Liver (tissue), 9 donors: Measurements from ENCODE around the gene SHH. TPM values are rescaled to one million over a fixed set of nuclear protein-coding genes. Genes with fewer than 3 reads are reported as not detected.

ENCODE experiments used
- DNase-seq: peaks from one replicate; pipeline ENCODE4 v3.0.0-alpha.2; 2017; ENCODE audit warnings: low spot score
- H3K27ac ChIP-seq, 2 donors: one replicate each; pipeline ENCODE4 v1.7.0; 2013; ENCODE audit warnings: inconsistent platforms in 2 of 2, low read length in 2 of 2, control low read depth in 1 of 2, low read depth in 1 of 2, mild to moderate bottlenecking in 1 of 2
- H3K27me3 ChIP-seq, 4 donors: one replicate each; pipeline versions ENCODE4 v1.6.1 to v1.7.0; 2013; ENCODE audit warnings: low read length in 3 of 4, inconsistent platforms in 1 of 4, mild to moderate bottlenecking in 1 of 4, moderate library complexity in 1 of 4; ENCODE audit not compliant: control insufficient read depth in 4 of 4, insufficient read depth in 4 of 4
- H3K36me3 ChIP-seq, 4 donors: one replicate each; pipeline versions ENCODE4 v1.6.1 to v1.7.0; 2013; ENCODE audit warnings: low read length in 3 of 4, mild to moderate bottlenecking in 3 of 4, low read depth in 1 of 4, moderate library complexity in 1 of 4; ENCODE audit not compliant: control insufficient read depth in 4 of 4, insufficient read depth in 3 of 4
- H3K4me1 ChIP-seq, 4 donors: one replicate each; pipeline versions ENCODE4 v1.6.1 to v1.7.0; 2013; ENCODE audit warnings: low read length in 3 of 4, mild to moderate bottlenecking in 3 of 4, moderate library complexity in 1 of 4; ENCODE audit not compliant: control insufficient read depth in 4 of 4, insufficient read depth in 4 of 4
- H3K4me3 ChIP-seq, 3 donors: one replicate each; pipeline versions ENCODE4 v1.6.1 to v1.7.0; 2013; ENCODE audit warnings: low read length in 3 of 3, control low read depth in 1 of 3, low read depth in 1 of 3, mild to moderate bottlenecking in 1 of 3
- H3K9ac ChIP-seq, 2 donors: one replicate each; pipeline ENCODE4 v1.7.0; 2013; ENCODE audit warnings: low read length in 2 of 2, mild to moderate bottlenecking in 2 of 2, moderate library complexity in 2 of 2, control low read depth in 1 of 2, low read depth in 1 of 2
- H3K9me3 ChIP-seq, 4 donors: one replicate each; pipeline versions ENCODE4 v1.6.1 to v1.7.0; 2013; ENCODE audit warnings: low read length in 3 of 4; ENCODE audit not compliant: control insufficient read depth in 4 of 4
- FOXA1 ChIP-seq: IDR thresholded peaks from 2 replicates; pipeline ENCODE4 v1.6.1; 2016; ENCODE audit warnings: antibody characterized with exemption
- FOXA2 ChIP-seq: IDR thresholded peaks from 2 replicates; pipeline ENCODE4 v1.6.1; 2016; ENCODE audit warnings: antibody characterized with exemption
- GABPA ChIP-seq, 2 donors: IDR thresholded peaks in 1 of 2; conservative IDR thresholded peaks in 1 of 2; 2 replicates each; pipeline ENCODE4 v1.6.1; 2016; ENCODE audit warnings: antibody characterized with exemption in 2 of 2, mild to moderate bottlenecking in 1 of 2, moderate library complexity in 1 of 2
- HNF4A ChIP-seq, 2 donors: conservative IDR thresholded peaks; 2 replicates each; pipeline ENCODE4 v1.6.1; 2016; ENCODE audit warnings: antibody characterized with exemption in 2 of 2, mild to moderate bottlenecking in 2 of 2
- JUND ChIP-seq, 2 donors: IDR thresholded peaks; 2 replicates each; pipeline ENCODE4 v1.6.1; 2016; ENCODE audit warnings: antibody characterized with exemption in 2 of 2
- NR2F2 ChIP-seq: IDR thresholded peaks from 2 replicates; pipeline ENCODE4 v1.6.1; 2016; ENCODE audit warnings: antibody characterized with exemption
- RAD21 ChIP-seq, 2 donors: IDR thresholded peaks; 2 replicates each; pipeline ENCODE4 v1.6.1; 2016; ENCODE audit warnings: antibody characterized with exemption in 2 of 2, mild to moderate bottlenecking in 2 of 2
- REST ChIP-seq: IDR thresholded peaks from 2 replicates; pipeline ENCODE4 v1.6.1; 2016; ENCODE audit warnings: antibody characterized with exemption, mild to moderate bottlenecking
- RXRA ChIP-seq, 2 donors: IDR thresholded peaks; 2 replicates each; pipeline ENCODE4 v1.6.1; 2017 to 2018; ENCODE audit warnings: antibody characterized with exemption in 2 of 2, mild to moderate bottlenecking in 1 of 2
- SP1 ChIP-seq: IDR thresholded peaks from 2 replicates; pipeline ENCODE4 v1.6.1; 2018; ENCODE audit warnings: antibody characterized with exemption, mild to moderate bottlenecking
- TAF1 ChIP-seq: conservative IDR thresholded peaks from 2 replicates; pipeline ENCODE4 v1.6.1; 2016; ENCODE audit warnings: antibody characterized with exemption, mild to moderate bottlenecking
- YY1 ChIP-seq: IDR thresholded peaks from 2 replicates; pipeline ENCODE4 v1.6.1; 2016; ENCODE audit warnings: antibody characterized with exemption, mild to moderate bottlenecking
- ZBTB33 ChIP-seq: IDR thresholded peaks from 2 replicates; pipeline ENCODE4 v1.6.1; 2016; ENCODE audit warnings: antibody characterized with exemption
- WGBS: extraction: QIAGEN DNeasy Blood & Tissue Kit; methylation state at CpG from one replicate; pipeline ENCODE4 v1.1.7; 2013; 5-methylcytosine and 5-hydroxymethylcytosine counted together
- polyA plus RNA-seq, 2 donors: library from polyadenylated mRNA; stranded (reverse) in 1 of 2; unstranded in 1 of 2; fragments of 200-250 nt in 1 of 2; fragments of >200 nt in 1 of 2; fragmentation: Nextera tagmentation in 1 of 2; extraction: Ambion mirVana in 1 of 2; gene quantifications; one replicate each; pipeline versions ENCODE4 v1.2.1 to v1.2.3, GENCODE V29; 2013 to 2015
- total RNA-seq, 2 donors: library from RNA; depleted of rRNA; stranded (reverse); fragments of >200 nt; gene quantifications; one replicate each; pipeline ENCODE4 v1.2.3, GENCODE V29; 2014
- TF ChIP-seq, protein P1 (sequence below): fragments of 150-350 bp; IDR thresholded peaks from 2 replicates; pipeline ENCODE4 v1.5.1; 2017; ENCODE audit warnings: improper control_type of control experiment, low read depth, low read length; ENCODE audit not compliant: missing input control
- TF ChIP-seq, protein P2 (sequence below): IDR thresholded peaks from 2 replicates; pipeline ENCODE4 v1.6.1; 2016; ENCODE audit warnings: antibody characterized with exemption
- donor health status: healthy.
- donor health status: healthy.
- donor health status: healthy.
- donor health status: healthy.
- donor health status: healthy.

Gene SHH
- total and polyA plus RNA-seq, 4 donors = 3.9 to 10.0 (median 5.2) TPM

DNA sequence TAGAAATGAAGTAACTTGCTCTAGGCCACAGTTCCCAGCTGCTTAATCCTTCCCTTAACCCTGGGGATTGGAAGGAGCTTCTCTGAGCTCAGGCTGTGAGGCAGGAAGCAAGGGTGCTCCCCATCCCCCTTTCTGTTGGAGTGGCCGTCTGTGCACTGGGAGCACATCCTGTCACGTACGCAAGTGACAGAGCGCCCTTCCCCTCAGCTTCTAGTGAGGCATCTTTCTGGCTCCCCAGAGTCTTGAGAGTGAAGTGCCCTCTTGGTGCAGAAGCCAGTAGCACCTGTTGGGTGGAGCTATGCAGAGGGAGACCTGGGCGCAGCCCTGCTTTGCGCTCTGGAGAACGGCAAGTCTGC lies 47.8 kb downstream of the SHH start:
- peaks cover 0 to 4% (median 2%) of the 10 kb centered on the region in 4 donors for H3K4me1 ChIP-seq
- no peak overlapping the region for H3K9ac ChIP-seq

DNA sequence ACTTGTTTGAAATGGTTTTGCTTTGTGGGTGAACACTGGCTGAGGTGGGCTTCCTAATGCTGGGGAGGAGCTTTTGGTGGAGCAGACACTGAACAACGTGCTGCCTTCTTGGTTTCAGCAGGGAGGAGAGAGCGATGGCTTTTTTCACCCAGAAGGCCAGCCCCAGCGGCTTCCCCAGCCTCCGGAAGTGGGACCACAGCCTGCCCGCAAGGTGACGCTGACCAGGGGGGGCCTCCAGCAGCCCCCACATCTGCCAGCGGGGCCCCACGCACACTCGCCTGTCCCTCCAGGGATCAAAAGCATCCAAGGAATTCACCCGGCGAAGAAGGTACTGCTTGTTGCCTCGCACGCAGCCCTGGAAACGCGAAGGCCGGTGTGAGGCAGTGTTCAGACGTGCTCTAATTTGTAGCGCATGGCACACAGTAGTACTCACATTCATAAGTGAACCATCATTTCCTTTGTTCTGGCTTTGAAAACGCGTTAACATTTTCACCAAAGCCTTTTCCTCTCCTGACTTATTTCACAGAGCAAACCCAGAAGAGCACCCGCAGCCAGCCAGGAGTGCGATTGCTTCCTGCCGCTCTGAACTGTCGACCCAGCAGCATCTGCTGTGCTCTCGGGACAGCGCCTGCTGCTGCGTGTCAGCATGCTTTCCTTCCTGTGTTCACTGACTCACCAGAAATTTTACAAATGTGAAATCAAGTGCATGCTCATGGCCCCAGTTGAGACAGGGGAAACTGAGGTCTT lies 48.4 kb downstream of the SHH start:
- H3K36me3 ChIP-seq = peaks cover 16 to 39% (median 32%) of the 10 kb centered on the region in 4 donors
- H3K4me1 ChIP-seq = peaks cover 0 to 4% (median 2%) of the 10 kb centered on the region in 4 donors
- H3K27me3 ChIP-seq = no peaks in the 10 kb centered on the region
- WGBS = 72% methylated on average over 27 of the region's 27 CpGs
- no peak overlapping the region for H3K9ac ChIP-seq
- peak overlapping the region; percentile 25 to 49 for H3K27ac ChIP-seq
- no peaks in the 10 kb centered on the region for H3K9me3 ChIP-seq
- H3K4me3 ChIP-seq = no peak overlapping the region
- DNase-seq = no peak
- TF ChIP-seq RXRA (IDR thresholded peaks at IDR 0.05) (peak in 1 of 2 donors; percentile 38), YY1 (no peak), RAD21 (IDR thresholded peaks at IDR 0.05) (no peak), NR2F2 (peak; percentile 52), ZBTB33 (no peak), FOXA2 (no peak)
- TF ChIP-seq, protein P1, sequence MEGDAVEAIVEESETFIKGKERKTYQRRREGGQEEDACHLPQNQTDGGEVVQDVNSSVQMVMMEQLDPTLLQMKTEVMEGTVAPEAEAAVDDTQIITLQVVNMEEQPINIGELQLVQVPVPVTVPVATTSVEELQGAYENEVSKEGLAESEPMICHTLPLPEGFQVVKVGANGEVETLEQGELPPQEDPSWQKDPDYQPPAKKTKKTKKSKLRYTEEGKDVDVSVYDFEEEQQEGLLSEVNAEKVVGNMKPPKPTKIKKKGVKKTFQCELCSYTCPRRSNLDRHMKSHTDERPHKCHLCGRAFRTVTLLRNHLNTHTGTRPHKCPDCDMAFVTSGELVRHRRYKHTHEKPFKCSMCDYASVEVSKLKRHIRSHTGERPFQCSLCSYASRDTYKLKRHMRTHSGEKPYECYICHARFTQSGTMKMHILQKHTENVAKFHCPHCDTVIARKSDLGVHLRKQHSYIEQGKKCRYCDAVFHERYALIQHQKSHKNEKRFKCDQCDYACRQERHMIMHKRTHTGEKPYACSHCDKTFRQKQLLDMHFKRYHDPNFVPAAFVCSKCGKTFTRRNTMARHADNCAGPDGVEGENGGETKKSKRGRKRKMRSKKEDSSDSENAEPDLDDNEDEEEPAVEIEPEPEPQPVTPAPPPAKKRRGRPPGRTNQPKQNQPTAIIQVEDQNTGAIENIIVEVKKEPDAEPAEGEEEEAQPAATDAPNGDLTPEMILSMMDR = no peak

More for the DNA sequence above, 47.8 kb downstream of the SHH start:
- Histone ChIP-seq H3K9me3 (no peaks in the 10 kb centered on the region), H3K36me3 (peaks cover 19 to 44% (median 36%) of the 10 kb centered on the region in 4 donors), H3K27ac (peak overlapping the region; percentile 25), H3K4me3 (no peak overlapping the region), H3K27me3 (no peaks in the 10 kb centered on the region)
- TF ChIP-seq TAF1 (no peak), RXRA (IDR thresholded peaks at IDR 0.05) (peak in 1 of 2 donors; percentile 23), GABPA (IDR thresholded peaks at IDR 0.05 in 1 of 2, conservative IDR thresholded peaks at IDR 0.05 in 1 of 2) (no peak), NR2F2 (peak; percentile 20), SP1 (peak; percentile 37), HNF4A (conservative IDR thresholded peaks at IDR 0.05) (no peak)
- TF ChIP-seq, protein P2, sequence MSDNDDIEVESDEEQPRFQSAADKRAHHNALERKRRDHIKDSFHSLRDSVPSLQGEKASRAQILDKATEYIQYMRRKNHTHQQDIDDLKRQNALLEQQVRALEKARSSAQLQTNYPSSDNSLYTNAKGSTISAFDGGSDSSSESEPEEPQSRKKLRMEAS = no peak
- DNase-seq = no peak
- 85% methylated on average over 7 of the region's 7 CpGs for WGBS

DNA sequence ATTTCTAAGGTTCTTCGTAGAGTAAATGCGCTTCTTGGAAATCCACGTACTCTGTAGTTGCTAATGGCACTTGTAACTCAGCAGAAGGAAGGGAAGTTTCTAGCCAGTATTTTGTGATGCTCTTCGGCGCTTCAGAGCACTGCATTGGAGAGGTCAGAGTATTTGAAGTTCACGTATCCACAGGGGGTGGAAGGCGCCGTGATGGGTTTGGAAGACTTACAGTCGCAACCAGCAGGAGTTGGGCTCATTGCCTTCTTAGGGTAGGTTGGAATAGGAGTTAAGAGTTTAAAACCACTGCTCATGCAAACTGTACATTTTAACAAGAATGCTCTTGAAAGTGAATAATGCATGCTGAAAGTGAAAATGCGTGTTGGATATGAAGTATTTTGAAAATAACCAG lies 49.1 kb downstream of the SHH start:
- Histone ChIP-seq H3K36me3 (peaks cover 15 to 39% (median 31%) of the 10 kb centered on the region in 4 donors), H3K27me3 (no peaks in the 10 kb centered on the region), H3K27ac (no peak overlapping the region), H3K4me1 (peaks cover 0 to 4% (median 2%) of the 10 kb centered on the region in 4 donors), H3K9me3 (no peaks in the 10 kb centered on the region), H3K9ac (no peak overlapping the region), H3K4me3 (no peak overlapping the region)
- no peak for DNase-seq
- no peak for TF ChIP-seq YY1
- TF ChIP-seq REST = no peak
- no peak for TF ChIP-seq FOXA1
- no peak for TF ChIP-seq HNF4A (conservative IDR thresholded peaks at IDR 0.05)
- TF ChIP-seq, protein P1 = no peak
- TF ChIP-seq RAD21 (IDR thresholded peaks at IDR 0.05) = no peak
- TF ChIP-seq JUND (IDR thresholded peaks at IDR 0.05) = no peak
- 91% methylated on average over 10 of the region's 10 CpGs for WGBS
